ENCODE results near the gene SYNPO.

The SYNPO gene

GRCh38 chr5:150623878-150624216, 16.6 kb upstream of the SYNPO start:
- H2AFZ ChIP-seq (ENCODE audit: low read depth, low read length, severe bottlenecking) = no peak overlapping the region
- H3K27me3 ChIP-seq (ENCODE audit: low read length) = 0 out of 2 replicates have a peak, but pooled peaks cover 2% of the 10 kb centered on the region
- H3K4me2 ChIP-seq (ENCODE audit: low read depth, low read length, poor library complexity, severe bottlenecking) = no peak overlapping the region
- H3K9me2 ChIP-seq (replicated peaks; ENCODE audit: insufficient read depth, low read length) = no peaks in the 10 kb centered on the region
- H3K9ac ChIP-seq (ENCODE audit: low read length) = no peak overlapping the region
- H3K36me3 ChIP-seq (ENCODE audit: low read length) = no peaks in the 10 kb centered on the region
- H3F3A ChIP-seq (ENCODE audit: insufficient read depth) = no peaks in the 10 kb centered on the region
- no peaks in the 10 kb centered on the region for H4K20me1 ChIP-seq (ENCODE audit: low read depth, low read length)
- no peaks in the 10 kb centered on the region for H3K9me3 ChIP-seq (ENCODE audit: insufficient read depth, low read length)
- H3K27ac ChIP-seq (ENCODE audit: low read depth, low read length) = no peak overlapping the region
- TF ChIP-seq, protein P1, sequence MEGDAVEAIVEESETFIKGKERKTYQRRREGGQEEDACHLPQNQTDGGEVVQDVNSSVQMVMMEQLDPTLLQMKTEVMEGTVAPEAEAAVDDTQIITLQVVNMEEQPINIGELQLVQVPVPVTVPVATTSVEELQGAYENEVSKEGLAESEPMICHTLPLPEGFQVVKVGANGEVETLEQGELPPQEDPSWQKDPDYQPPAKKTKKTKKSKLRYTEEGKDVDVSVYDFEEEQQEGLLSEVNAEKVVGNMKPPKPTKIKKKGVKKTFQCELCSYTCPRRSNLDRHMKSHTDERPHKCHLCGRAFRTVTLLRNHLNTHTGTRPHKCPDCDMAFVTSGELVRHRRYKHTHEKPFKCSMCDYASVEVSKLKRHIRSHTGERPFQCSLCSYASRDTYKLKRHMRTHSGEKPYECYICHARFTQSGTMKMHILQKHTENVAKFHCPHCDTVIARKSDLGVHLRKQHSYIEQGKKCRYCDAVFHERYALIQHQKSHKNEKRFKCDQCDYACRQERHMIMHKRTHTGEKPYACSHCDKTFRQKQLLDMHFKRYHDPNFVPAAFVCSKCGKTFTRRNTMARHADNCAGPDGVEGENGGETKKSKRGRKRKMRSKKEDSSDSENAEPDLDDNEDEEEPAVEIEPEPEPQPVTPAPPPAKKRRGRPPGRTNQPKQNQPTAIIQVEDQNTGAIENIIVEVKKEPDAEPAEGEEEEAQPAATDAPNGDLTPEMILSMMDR (IDR thresholded peaks at IDR 0.05; ENCODE audit: insufficient read depth, low read length, poor library complexity, severe bottlenecking) = no peak
- TF ChIP-seq EZH2phosphoT487 (conservative IDR thresholded peaks at IDR 0.05; ENCODE audit: low read length) = no peak
- H3K79me2 ChIP-seq (ENCODE audit: insufficient read depth, low read length) = no peaks in the 10 kb centered on the region
- no peak overlapping the region for H3K4me3 ChIP-seq (ENCODE audit: insufficient read depth, low read length, poor library complexity, severe bottlenecking)

DNA sequence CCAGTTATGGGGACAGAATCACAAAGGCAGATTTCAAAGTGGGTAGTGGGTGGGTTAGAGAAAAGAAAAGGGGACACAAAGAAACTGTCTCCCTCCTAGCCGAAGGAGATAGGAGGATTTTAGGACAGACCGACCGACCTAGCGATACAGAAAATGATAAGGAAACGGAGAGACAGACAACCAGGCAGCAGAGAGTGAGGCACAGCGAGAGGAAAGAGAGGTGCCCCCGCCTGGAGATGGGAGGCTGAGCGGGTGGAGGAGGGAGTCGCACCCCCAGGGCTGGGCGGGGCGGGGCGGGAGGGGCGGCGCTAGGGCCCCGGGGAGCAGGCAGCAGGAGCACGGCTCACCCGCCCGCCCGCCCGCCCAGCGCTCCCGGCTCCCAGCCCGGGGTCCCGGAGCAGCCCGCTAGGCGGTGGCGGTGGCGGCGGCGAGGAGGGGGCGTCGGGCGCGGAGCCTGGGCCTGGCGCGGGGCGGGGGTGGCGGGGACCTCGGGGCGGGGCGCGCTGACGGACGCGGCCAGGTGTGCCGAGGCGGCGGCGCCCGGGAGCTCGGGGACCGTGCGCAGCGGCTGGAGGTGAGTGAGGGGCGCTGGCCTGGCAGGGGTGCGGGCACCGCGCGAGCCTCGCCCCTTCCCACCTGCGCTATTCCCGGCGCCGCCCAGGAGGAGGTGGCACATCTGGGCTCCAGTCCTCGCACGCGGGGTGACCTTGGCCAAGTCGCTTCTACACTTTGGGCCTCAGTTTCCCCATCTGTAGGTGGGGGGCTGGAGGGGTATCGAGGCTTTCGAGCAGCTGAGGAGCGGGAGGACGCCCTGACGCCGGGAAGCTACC, 15.9 kb upstream of the SYNPO start:
- Histone ChIP-seq H3K36me3 (ENCODE audit: low read length) (no peaks in the 10 kb centered on the region), H2AFZ (ENCODE audit: low read depth, low read length, severe bottlenecking) (no peak overlapping the region), H3K27me3 (ENCODE audit: low read length) (0 out of 2 replicates have a peak, but pooled peaks cover 2% of the 10 kb centered on the region), H3K27ac (ENCODE audit: low read depth, low read length) (no peak overlapping the region), H3K9me3 (ENCODE audit: insufficient read depth, low read length) (no peaks in the 10 kb centered on the region), H3K9ac (ENCODE audit: low read length) (no peak overlapping the region), H3K4me3 (ENCODE audit: insufficient read depth, low read length, poor library complexity, severe bottlenecking) (no peak overlapping the region), H3F3A (ENCODE audit: insufficient read depth) (no peaks in the 10 kb centered on the region), H3K9me2 (replicated peaks; ENCODE audit: insufficient read depth, low read length) (no peaks in the 10 kb centered on the region), H3K79me2 (ENCODE audit: insufficient read depth, low read length) (no peaks in the 10 kb centered on the region), H3K4me2 (ENCODE audit: low read depth, low read length, poor library complexity, severe bottlenecking) (peak overlapping the region; percentile 26), H4K20me1 (ENCODE audit: low read depth, low read length) (no peaks in the 10 kb centered on the region)
- TF ChIP-seq, protein P1 (IDR thresholded peaks at IDR 0.05; ENCODE audit: insufficient read depth, low read length, poor library complexity, severe bottlenecking) = no peak
- TF ChIP-seq EZH2phosphoT487 (conservative IDR thresholded peaks at IDR 0.05; ENCODE audit: low read length) = no peak

DNA sequence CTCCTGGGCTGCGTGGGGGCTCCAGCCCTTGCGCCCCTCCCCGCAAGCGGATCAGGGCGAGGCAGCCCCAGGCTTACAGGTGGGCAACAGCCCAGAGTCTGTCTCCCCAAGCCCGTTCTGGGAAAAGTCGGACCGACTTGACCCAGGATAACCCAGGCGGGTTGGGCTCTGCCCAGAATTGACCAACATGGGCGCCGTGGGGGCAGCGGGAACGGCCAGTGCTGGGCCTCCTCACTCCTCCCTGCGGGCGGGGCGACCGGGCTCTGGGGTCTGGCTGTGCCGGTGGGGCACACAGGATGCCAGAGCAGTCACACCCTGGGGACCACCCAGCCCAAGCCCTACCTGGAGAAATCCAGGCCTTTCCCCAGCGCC, 15.3 kb upstream of the SYNPO start:
- H3K36me3 ChIP-seq (ENCODE audit: low read length) = no peaks in the 10 kb centered on the region
- H3K27ac ChIP-seq (ENCODE audit: low read depth, low read length) = no peak overlapping the region
- H3K4me2 ChIP-seq (ENCODE audit: low read depth, low read length, poor library complexity, severe bottlenecking) = peak overlapping the region; percentile 26
- no peaks in the 10 kb centered on the region for H4K20me1 ChIP-seq (ENCODE audit: low read depth, low read length)
- H3K9me3 ChIP-seq (ENCODE audit: insufficient read depth, low read length) = no peaks in the 10 kb centered on the region
- no peaks in the 10 kb centered on the region for H3K9me2 ChIP-seq (replicated peaks; ENCODE audit: insufficient read depth, low read length)
- H2AFZ ChIP-seq (ENCODE audit: low read depth, low read length, severe bottlenecking) = no peak overlapping the region
- no peak overlapping the region for H3K4me3 ChIP-seq (ENCODE audit: insufficient read depth, low read length, poor library complexity, severe bottlenecking)
- H3K27me3 ChIP-seq (ENCODE audit: low read length) = 0 out of 2 replicates have a peak, but pooled peaks cover 2% of the 10 kb centered on the region
- H3K9ac ChIP-seq (ENCODE audit: low read length) = no peak overlapping the region
- no peaks in the 10 kb centered on the region for H3F3A ChIP-seq (ENCODE audit: insufficient read depth)
- TF ChIP-seq, protein P1 (IDR thresholded peaks at IDR 0.05; ENCODE audit: insufficient read depth, low read length, poor library complexity, severe bottlenecking) = no peak
- TF ChIP-seq EZH2phosphoT487 (conservative IDR thresholded peaks at IDR 0.05; ENCODE audit: low read length) = no peak
- H3K79me2 ChIP-seq (ENCODE audit: insufficient read depth, low read length) = no peaks in the 10 kb centered on the region
